ENCODE results near the gene OBSCN.

Gene OBSCN

DNA sequence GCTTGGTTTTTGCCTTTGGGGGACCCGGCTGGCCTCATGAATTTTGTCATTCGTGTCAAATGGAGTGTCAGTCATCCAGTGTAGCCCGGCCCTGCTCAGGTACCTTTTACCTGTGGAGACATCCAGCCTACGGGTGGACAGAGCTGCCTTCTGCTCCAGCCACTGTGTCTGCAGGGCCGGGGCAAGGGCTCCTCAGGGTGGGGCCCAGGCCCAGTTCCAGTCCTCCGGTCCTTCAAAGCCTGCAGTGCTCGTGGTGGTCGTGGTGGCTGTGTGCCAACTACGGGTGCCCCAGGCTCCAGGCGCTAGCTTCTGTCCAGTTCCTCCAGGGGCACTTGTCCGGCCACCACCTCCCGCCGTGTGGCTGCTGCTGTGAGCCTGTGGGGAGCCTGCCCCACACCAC is 144.0 kb downstream of the OBSCN start:
- no peak for TF ChIP-seq CTCF (IDR thresholded peaks at IDR 0.05; ENCODE audit: low read length, missing control alignments)
- H3K4me3 ChIP-seq (replicated peaks; ENCODE audit: low read depth, low read length): no peak overlapping the region
- no peak for DNase-seq (ENCODE audit: low read depth)

DNA sequence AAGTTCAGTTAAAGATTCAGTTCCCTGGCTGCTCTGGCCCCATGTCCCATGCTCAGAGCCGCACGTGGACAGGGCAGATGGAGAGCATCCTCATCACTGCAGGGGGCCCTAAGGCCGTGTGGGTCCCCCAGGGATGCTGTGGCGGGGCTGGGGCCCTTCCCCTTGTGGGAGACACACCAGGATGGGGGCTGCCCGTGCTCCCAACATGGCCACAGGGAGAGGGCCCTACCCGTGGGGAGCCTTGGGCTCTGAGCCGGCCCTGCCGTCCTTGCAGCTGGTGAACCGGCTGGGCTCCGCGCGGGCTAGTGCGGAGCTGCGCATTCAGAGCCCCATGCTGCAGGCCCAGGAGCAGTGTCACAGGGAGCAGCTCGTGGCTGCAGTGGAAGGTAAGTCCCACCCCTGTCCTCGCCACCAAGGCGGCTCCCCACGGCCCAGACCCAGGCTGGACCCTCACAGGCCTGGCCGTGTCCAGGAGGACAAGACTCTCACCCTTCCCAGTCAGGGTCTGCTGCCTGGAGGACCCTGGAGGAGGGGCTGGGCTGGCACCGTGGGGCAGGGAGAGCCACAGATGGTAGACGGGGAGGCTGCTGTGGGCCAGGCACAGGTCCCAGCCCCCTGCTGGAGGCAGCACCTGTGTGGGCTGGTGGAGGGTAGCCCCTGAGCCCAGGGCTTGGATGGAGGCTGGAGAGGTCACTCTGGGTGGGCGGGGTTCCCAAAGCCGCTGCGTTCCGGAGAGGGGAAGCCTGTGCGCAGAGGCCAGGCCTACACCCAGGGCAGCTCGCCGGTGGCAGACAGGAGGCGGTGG is 145.0 kb downstream of the OBSCN start:
- DNase-seq (ENCODE audit: low read depth): no peak
- H3K4me3 ChIP-seq (replicated peaks; ENCODE audit: low read depth, low read length): no peak overlapping the region
- TF ChIP-seq CTCF (IDR thresholded peaks at IDR 0.05; ENCODE audit: low read length, missing control alignments): no peak

DNA sequence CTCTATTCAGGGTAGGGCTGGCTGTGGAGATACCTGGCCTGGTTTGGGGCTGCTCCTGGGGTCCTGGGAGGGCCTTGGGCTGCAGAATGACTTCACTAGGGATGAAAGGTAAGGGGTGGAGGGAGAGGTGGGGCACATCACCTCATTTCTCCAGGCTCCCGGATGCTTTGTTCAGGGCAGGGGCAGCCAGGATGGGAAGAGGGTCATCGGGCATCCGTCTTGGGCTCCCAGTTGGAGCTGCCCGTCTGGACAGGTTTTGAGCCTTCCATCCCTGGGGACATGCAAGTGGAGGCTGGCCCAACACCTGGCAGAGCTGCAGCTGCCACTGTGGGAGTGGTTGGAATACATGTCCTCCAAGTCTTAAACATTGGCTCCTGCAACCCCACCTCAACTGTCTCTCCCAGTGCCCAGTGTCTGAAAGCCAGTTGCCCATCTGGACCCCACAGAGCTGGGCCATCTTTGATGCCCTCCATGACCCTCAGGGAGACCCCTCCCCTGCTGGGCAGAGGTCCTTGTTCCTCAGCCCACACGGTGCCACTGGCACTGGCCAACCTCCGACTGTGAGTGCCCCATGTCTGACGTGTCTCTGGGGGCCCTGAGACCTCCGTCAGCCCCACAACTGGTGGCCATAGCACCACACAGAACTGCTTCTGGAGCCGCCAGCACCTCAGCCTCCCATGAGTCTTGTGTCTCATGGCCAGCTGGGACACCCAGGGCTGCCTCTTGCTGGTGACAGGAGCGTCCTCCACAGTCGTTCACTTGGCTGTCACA is 145.9 kb downstream of the OBSCN start:
- no peak overlapping the region for H3K4me3 ChIP-seq (replicated peaks; ENCODE audit: low read depth, low read length)
- no peak for TF ChIP-seq CTCF (IDR thresholded peaks at IDR 0.05; ENCODE audit: low read length, missing control alignments)
- no peak for DNase-seq (ENCODE audit: low read depth)

GRCh38 chr1:228354390-228355320 is 146.8 kb downstream of the OBSCN start:
- TF ChIP-seq CTCF (IDR thresholded peaks at IDR 0.05; ENCODE audit: low read length, missing control alignments): no peak

DNA sequence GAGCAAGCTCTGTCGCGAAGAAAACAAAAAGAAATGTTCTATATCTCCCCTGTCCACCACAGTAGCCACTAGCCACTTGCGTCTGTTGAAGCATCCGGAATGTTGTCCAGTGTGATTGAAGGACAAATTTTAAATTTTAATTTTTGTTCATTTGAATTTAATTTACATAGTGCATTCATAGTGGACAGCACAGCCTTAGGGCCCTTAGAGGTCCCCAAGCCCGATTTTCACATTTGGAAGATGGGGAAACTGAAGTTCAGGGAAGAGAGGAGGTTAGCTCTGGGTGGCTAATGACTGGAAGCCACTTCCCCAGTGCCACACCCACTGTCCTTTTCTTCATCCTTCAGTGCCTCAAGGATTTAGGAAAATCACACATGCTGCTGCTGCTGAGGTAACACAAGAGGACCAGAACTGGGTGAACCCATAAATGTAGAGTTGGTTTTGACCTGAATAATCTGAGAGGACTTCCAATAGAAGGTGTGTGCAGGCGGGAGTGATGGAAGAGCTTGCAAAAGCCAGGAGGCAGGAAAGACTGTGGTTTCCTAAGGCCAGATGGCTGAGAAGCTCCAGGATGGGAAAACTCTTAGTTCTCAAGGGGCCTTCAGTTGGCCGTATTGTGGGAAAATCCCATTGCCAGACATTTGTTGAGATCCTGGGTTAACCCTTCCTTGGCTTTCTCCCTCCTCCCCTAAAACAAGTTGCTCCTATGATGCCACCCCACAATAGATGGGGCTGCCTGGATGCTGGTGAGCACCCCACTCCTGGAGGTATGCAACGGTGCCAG is 149.2 kb downstream of the OBSCN start:
- TF ChIP-seq CTCF (IDR thresholded peaks at IDR 0.05; ENCODE audit: low read length, missing control alignments): no peak
- H3K4me3 ChIP-seq (replicated peaks; ENCODE audit: low read depth, low read length): no peak overlapping the region
- no peak for DNase-seq (ENCODE audit: low read depth)

More at GRCh38 chr1:228354390-228355320, 146.8 kb downstream of the OBSCN start:
- H3K4me3 ChIP-seq (replicated peaks; ENCODE audit: low read depth, low read length): no peak overlapping the region
- no peak for DNase-seq (ENCODE audit: low read depth)
